Right lobe of liver (tissue), 4 donors: ENCODE measurements around the gene PRM1.

Experiments used
- POLR2A ChIP-seq: fragments of 450-650 bp; IDR thresholded peaks from one replicate; pipeline ENCODE4 v1.6.1; 2017; ENCODE audit warnings: antibody characterized with exemption, mild to moderate bottlenecking
- TF ChIP-seq, protein P1 (sequence below), 4 donors: fragments of 200-600 bp in 3 of 4; fragments of 450-650 bp in 1 of 4; IDR thresholded peaks; one replicate each; pipeline versions ENCODE4 v1.5.1 to v1.8.0; 2016 to 2022; ENCODE audit warnings: antibody characterized with exemption in 4 of 4, mild to moderate bottlenecking in 2 of 4
- donor health status: DM: no; HTN: no; CAD: no.
- donor health status: DM: no; HTN: no; CAD: no.
- donor health status: DM: no; HTN: yes; CAD: no.

DNA sequence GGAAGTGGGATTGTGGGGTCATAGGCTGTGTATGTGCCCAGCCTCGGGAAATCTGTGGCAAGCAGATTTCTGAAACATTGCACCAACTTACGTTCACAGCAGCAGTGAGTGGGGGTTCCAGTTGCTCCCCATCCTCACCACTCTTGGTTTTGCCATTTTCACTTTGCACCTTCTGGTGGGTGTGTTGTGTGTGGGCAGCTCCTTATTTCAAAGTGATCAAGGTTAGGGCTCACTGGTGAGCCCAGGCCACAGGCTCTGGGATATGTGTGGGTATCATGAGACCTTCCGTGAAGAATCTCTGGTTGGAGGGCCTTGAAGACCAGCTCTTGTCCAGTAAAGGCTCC, 29.5 kb upstream of the PRM1 start:
- TF ChIP-seq, protein P1, sequence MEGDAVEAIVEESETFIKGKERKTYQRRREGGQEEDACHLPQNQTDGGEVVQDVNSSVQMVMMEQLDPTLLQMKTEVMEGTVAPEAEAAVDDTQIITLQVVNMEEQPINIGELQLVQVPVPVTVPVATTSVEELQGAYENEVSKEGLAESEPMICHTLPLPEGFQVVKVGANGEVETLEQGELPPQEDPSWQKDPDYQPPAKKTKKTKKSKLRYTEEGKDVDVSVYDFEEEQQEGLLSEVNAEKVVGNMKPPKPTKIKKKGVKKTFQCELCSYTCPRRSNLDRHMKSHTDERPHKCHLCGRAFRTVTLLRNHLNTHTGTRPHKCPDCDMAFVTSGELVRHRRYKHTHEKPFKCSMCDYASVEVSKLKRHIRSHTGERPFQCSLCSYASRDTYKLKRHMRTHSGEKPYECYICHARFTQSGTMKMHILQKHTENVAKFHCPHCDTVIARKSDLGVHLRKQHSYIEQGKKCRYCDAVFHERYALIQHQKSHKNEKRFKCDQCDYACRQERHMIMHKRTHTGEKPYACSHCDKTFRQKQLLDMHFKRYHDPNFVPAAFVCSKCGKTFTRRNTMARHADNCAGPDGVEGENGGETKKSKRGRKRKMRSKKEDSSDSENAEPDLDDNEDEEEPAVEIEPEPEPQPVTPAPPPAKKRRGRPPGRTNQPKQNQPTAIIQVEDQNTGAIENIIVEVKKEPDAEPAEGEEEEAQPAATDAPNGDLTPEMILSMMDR (IDR thresholded peaks at IDR 0.05): no peak
- TF ChIP-seq POLR2A: no peak
